Endothelial cell of umbilical vein (primary cell): ENCODE data around the gene SMIM26.

ENCODE experiments used
- CTCF ChIP-seq, 2 donors: IDR thresholded peaks; 1 replicate in 1 of 2; 2 replicates in 1 of 2; pipeline ENCODE4 v1.5.1; 2011; ENCODE audit warnings: low read length in 2 of 2, mild to moderate bottlenecking in 2 of 2, moderate library complexity in 2 of 2, control low read depth in 1 of 2, inconsistent platforms in 1 of 2, low read depth in 1 of 2; ENCODE audit not compliant: insufficient read depth in 1 of 2; ENCODE audit errors: extremely low read depth in 1 of 2
- EZH2 ChIP-seq: IDR thresholded peaks from 2 replicates; pipeline ENCODE4 v1.6.1; 2012; ENCODE audit warnings: borderline replicate concordance, low read depth, mild to moderate bottlenecking, moderate library complexity, low read length, inconsistent platforms; ENCODE audit not compliant: severe bottlenecking
- JUN ChIP-seq: IDR thresholded peaks from 2 replicates; pipeline ENCODE4 v1.6.1; 2011; ENCODE audit warnings: borderline replicate concordance, low read depth; ENCODE audit not compliant: insufficient read length, insufficient read depth
- MYC ChIP-seq: IDR thresholded peaks from one replicate; pipeline ENCODE4 v1.6.1; 2011; ENCODE audit warnings: mild to moderate bottlenecking, low read depth, low read length
- POLR2AphosphoS5 ChIP-seq: IDR thresholded peaks from 2 replicates; pipeline ENCODE4 v1.6.1; 2012; ENCODE audit warnings: low read depth, mild to moderate bottlenecking, control low read depth, low read length, moderate library complexity; ENCODE audit not compliant: insufficient read depth

DNA sequence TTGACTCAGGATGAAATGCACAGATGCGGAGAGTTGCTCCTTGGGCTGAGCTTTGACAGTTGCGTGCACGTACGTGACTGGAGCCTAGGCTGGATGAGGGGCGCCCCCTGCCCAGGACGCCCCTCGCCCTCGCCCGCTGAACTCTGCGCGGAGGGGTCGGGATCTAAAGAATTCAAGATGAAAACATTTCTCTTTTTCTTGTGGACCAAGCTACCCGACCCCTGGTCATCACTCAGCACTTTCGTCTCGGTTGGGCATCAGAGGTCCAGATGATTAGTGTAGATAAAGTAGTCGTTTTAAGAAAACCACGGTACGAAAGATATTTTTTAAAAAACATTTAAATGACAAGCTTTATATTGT lies 21.3 kb downstream of the SMIM26 start:
- TF ChIP-seq POLR2AphosphoS5 (no peak), CTCF (IDR thresholded peaks at IDR 0.05; ENCODE audit: extremely low read depth in 1 of 2, insufficient read depth in 1 of 2, low read depth in 1 of 2, low read length in 2 of 2) (no peak), MYC (no peak), EZH2 (no peak), JUN (no peak)
